Measurements from ENCODE around the gene INAFM1. TPM values are rescaled to one million over a fixed set of nuclear protein-coding genes. Genes with fewer than 3 reads are reported as not detected.

The INAFM1 gene
- total and polyA plus RNA-seq, 4 donors, result 1.5 to 2.5 (median 1.9) TPM

DNA sequence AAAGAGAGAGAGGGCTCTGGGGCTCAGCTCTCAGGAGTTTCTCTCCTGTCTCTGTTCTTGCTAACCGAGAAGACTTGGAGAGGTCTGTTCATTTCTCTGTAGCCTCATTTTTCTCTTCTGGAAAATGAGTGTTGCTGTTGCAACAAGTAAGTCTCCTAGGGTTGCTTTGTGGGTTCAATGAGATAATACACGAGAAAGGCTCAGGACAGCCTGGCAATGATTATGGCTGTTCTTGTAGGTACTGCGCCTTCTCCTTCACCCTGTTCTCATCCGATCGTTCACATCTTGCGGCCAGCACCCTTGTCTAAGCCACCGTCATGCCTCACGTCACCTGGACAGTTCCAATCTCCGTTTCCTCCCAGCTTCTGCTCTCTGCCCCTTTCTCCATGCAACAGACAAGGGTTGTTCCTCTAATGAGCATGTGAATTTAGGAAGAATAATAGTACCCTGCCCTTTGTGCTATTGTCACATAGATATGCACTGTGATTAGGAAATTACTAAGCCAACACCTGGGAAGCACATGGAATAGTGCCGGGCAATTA is 39.1 kb downstream of the INAFM1 start:
- Histone ChIP-seq H3K27ac (ENCODE audit: low read depth in 1 of 2, low read length in 2 of 2) (peak overlapping the region; percentile 4 to 46), H3K27me3 (ENCODE audit: control insufficient read depth in 4 of 4, insufficient read depth in 4 of 4, low read length in 3 of 4) (no peaks in the 10 kb centered on the region), H3K4me1 (ENCODE audit: control insufficient read depth in 4 of 4, insufficient read depth in 4 of 4, low read length in 3 of 4) (peaks cover 3 to 6% (median 3%) of the 10 kb centered on the region in 4 donors), H3K9me3 (ENCODE audit: control insufficient read depth in 4 of 4, low read length in 3 of 4) (no peaks in the 10 kb centered on the region), H3K9ac (ENCODE audit: low read depth in 1 of 2, low read length in 2 of 2) (no peak overlapping the region), H3K4me3 (ENCODE audit: low read depth in 1 of 3, low read length in 3 of 3) (no peak overlapping the region), H3K36me3 (ENCODE audit: control insufficient read depth in 4 of 4, insufficient read depth in 3 of 4, low read depth in 1 of 4, low read length in 3 of 4) (no peaks in the 10 kb centered on the region)
- DNase-seq (ENCODE audit: low spot score), result no peak
- TF ChIP-seq HNF4A (conservative IDR thresholded peaks at IDR 0.05) (peak in 1 of 2 donors; percentile 8), JUND (IDR thresholded peaks at IDR 0.05) (no peak), RAD21 (IDR thresholded peaks at IDR 0.05) (no peak), YY1 (IDR thresholded peaks at IDR 0.05) (no peak)
- TF ChIP-seq, protein P1, sequence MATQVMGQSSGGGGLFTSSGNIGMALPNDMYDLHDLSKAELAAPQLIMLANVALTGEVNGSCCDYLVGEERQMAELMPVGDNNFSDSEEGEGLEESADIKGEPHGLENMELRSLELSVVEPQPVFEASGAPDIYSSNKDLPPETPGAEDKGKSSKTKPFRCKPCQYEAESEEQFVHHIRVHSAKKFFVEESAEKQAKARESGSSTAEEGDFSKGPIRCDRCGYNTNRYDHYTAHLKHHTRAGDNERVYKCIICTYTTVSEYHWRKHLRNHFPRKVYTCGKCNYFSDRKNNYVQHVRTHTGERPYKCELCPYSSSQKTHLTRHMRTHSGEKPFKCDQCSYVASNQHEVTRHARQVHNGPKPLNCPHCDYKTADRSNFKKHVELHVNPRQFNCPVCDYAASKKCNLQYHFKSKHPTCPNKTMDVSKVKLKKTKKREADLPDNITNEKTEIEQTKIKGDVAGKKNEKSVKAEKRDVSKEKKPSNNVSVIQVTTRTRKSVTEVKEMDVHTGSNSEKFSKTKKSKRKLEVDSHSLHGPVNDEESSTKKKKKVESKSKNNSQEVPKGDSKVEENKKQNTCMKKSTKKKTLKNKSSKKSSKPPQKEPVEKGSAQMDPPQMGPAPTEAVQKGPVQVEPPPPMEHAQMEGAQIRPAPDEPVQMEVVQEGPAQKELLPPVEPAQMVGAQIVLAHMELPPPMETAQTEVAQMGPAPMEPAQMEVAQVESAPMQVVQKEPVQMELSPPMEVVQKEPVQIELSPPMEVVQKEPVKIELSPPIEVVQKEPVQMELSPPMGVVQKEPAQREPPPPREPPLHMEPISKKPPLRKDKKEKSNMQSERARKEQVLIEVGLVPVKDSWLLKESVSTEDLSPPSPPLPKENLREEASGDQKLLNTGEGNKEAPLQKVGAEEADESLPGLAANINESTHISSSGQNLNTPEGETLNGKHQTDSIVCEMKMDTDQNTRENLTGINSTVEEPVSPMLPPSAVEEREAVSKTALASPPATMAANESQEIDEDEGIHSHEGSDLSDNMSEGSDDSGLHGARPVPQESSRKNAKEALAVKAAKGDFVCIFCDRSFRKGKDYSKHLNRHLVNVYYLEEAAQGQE (IDR thresholded peaks at IDR 0.05), result no peak
- WGBS, result 81% methylated on average over 10 of the region's 10 CpGs

DNA sequence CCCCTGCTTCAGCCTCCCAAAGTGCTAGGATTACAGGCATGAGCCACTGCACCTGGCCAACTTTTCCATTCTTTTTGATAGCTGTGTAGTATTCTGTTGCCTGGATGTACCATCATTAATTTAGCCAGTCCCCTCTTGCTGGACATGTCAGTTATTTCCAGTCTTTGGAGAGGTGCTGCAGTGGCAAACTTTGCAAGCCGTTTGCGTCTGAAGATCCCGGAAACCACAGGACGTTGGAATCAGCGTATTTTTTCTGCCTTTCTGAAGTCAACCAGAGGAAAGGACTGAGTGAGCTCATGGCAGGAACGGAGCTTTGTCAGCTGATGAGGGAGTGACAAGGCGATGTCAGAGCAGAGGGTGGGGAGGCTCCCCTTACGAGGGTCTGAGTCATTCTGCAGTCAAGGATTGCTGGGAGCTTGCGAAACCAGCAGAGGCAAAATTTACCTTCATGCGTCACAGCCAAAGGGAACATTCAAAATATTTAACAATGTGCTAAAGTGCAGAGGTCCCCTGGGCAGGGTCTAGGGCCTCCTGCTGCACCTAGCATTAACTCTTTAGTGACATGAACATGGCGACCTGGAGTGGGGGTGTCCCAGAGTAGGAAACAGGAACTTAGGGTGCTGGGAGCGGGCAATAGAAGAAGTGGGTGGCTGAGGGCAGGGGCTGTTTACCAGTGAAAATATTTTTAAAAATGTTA is 40.6 kb downstream of the INAFM1 start:
- no peaks in the 10 kb centered on the region for H3K27me3 ChIP-seq (ENCODE audit: control insufficient read depth in 4 of 4, insufficient read depth in 4 of 4, low read length in 3 of 4)
- no peaks in the 10 kb centered on the region for H3K9me3 ChIP-seq (ENCODE audit: control insufficient read depth in 4 of 4, low read length in 3 of 4)
- no peaks in the 10 kb centered on the region for H3K36me3 ChIP-seq (ENCODE audit: control insufficient read depth in 4 of 4, insufficient read depth in 3 of 4, low read depth in 1 of 4, low read length in 3 of 4)
- H3K9ac ChIP-seq (ENCODE audit: low read depth in 1 of 2, low read length in 2 of 2), result peak overlapping the region; percentile 12 to 66
- WGBS, result 16% methylated on average over 12 of the region's 12 CpGs
- TF ChIP-seq NR2F2 (IDR thresholded peaks at IDR 0.05) (peak; percentile 71), RXRA (IDR thresholded peaks at IDR 0.05) (peak; percentile 87 to 95), GABPA (IDR thresholded peaks at IDR 0.05 in 1 of 2, conservative IDR thresholded peaks at IDR 0.05 in 1 of 2) (no peak), JUND (IDR thresholded peaks at IDR 0.05) (peak; percentile 98 to 99), TAF1 (conservative IDR thresholded peaks at IDR 0.05) (peak; percentile 27), SP1 (IDR thresholded peaks at IDR 0.05) (peak; percentile 89), RAD21 (IDR thresholded peaks at IDR 0.05) (peak; percentile 35 to 56), HNF4G (IDR thresholded peaks at IDR 0.05) (peak; percentile 94), EGR1 (IDR thresholded peaks at IDR 0.05; ENCODE audit: low read depth in 2 of 2) (peak in 1 of 2 donors; percentile 47), HNF4A (conservative IDR thresholded peaks at IDR 0.05) (peak; percentile 98), FOXA2 (IDR thresholded peaks at IDR 0.05) (peak; percentile 74), YY1 (IDR thresholded peaks at IDR 0.05) (peak; percentile 84), FOXA1 (IDR thresholded peaks at IDR 0.05) (no peak)
- TF ChIP-seq, protein P2, sequence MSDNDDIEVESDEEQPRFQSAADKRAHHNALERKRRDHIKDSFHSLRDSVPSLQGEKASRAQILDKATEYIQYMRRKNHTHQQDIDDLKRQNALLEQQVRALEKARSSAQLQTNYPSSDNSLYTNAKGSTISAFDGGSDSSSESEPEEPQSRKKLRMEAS (IDR thresholded peaks at IDR 0.05), result peak; percentile 91
- TF ChIP-seq, protein P1 (IDR thresholded peaks at IDR 0.05), result peak; percentile 70
- TF ChIP-seq, protein P3, sequence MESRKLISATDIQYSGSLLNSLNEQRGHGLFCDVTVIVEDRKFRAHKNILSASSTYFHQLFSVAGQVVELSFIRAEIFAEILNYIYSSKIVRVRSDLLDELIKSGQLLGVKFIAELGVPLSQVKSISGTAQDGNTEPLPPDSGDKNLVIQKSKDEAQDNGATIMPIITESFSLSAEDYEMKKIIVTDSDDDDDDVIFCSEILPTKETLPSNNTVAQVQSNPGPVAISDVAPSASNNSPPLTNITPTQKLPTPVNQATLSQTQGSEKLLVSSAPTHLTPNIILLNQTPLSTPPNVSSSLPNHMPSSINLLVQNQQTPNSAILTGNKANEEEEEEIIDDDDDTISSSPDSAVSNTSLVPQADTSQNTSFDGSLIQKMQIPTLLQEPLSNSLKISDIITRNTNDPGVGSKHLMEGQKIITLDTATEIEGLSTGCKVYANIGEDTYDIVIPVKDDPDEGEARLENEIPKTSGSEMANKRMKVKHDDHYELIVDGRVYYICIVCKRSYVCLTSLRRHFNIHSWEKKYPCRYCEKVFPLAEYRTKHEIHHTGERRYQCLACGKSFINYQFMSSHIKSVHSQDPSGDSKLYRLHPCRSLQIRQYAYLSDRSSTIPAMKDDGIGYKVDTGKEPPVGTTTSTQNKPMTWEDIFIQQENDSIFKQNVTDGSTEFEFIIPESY (IDR thresholded peaks at IDR 0.05), result peak; percentile 94
- TF ChIP-seq, protein P4, sequence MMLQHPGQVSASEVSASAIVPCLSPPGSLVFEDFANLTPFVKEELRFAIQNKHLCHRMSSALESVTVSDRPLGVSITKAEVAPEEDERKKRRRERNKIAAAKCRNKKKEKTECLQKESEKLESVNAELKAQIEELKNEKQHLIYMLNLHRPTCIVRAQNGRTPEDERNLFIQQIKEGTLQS (IDR thresholded peaks at IDR 0.05), result peak; percentile 96
- TF ChIP-seq, protein P5, sequence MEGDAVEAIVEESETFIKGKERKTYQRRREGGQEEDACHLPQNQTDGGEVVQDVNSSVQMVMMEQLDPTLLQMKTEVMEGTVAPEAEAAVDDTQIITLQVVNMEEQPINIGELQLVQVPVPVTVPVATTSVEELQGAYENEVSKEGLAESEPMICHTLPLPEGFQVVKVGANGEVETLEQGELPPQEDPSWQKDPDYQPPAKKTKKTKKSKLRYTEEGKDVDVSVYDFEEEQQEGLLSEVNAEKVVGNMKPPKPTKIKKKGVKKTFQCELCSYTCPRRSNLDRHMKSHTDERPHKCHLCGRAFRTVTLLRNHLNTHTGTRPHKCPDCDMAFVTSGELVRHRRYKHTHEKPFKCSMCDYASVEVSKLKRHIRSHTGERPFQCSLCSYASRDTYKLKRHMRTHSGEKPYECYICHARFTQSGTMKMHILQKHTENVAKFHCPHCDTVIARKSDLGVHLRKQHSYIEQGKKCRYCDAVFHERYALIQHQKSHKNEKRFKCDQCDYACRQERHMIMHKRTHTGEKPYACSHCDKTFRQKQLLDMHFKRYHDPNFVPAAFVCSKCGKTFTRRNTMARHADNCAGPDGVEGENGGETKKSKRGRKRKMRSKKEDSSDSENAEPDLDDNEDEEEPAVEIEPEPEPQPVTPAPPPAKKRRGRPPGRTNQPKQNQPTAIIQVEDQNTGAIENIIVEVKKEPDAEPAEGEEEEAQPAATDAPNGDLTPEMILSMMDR (IDR thresholded peaks at IDR 0.05; ENCODE audit: low read depth, low read length, missing input control), result no peak
- peak; percentile 58 for DNase-seq (ENCODE audit: low spot score)
- H3K27ac ChIP-seq (ENCODE audit: low read depth in 1 of 2, low read length in 2 of 2), result peak overlapping the region; percentile 92 to 93
- H3K4me1 ChIP-seq (ENCODE audit: control insufficient read depth in 4 of 4, insufficient read depth in 4 of 4, low read length in 3 of 4), result peaks cover 3 to 6% (median 3%) of the 10 kb centered on the region in 4 donors
- no peak overlapping the region for H3K4me3 ChIP-seq (ENCODE audit: low read depth in 1 of 3, low read length in 3 of 3)

All from liver (tissue), 9 donors.